H9 (cell line): Measurements from ENCODE around the gene HAUS2. TPM values are rescaled to one million over a fixed set of nuclear protein-coding genes. Genes with fewer than 3 reads are reported as not detected.

Experiments used
- DNase-seq: peaks from one replicate; pipeline ENCODE4 v3.0.0-alpha.2; 2017
- H2AFZ ChIP-seq: one replicate; pipeline ENCODE4 v1.6.1; 2013; ENCODE audit warnings: mild to moderate bottlenecking, low read length, control low read depth, moderate library complexity
- H2AK5ac ChIP-seq: 2 replicates; pipeline ENCODE4 v1.6.1; 2013; ENCODE audit warnings: low read length, control low read depth, mixed read lengths; ENCODE audit not compliant: insufficient read length
- H2BK120ac ChIP-seq: one replicate; pipeline ENCODE4 v1.6.1; 2013; ENCODE audit warnings: low read depth, mild to moderate bottlenecking, low read length, control low read depth, inconsistent platforms; ENCODE audit not compliant: poor library complexity, severe bottlenecking
- H2BK12ac ChIP-seq: 2 replicates; pipeline ENCODE4 v1.6.1; 2013; ENCODE audit warnings: low read length, control low read depth, mixed read lengths, low read depth; ENCODE audit not compliant: insufficient read length
- H2BK15ac ChIP-seq: 2 replicates; pipeline ENCODE4 v1.6.1; 2013; ENCODE audit warnings: low read depth, low read length, control low read depth
- H2BK20ac ChIP-seq: one replicate; pipeline ENCODE4 v1.6.1; 2013; ENCODE audit warnings: low read depth, mild to moderate bottlenecking, low read length, control low read depth, inconsistent platforms; ENCODE audit not compliant: poor library complexity, severe bottlenecking
- H2BK5ac ChIP-seq: 2 replicates; pipeline ENCODE4 v1.6.1; 2013; ENCODE audit warnings: low read length, control low read depth, mixed read lengths; ENCODE audit not compliant: insufficient read length
- H3K14ac ChIP-seq: 2 replicates; pipeline ENCODE4 v1.6.1; 2013; ENCODE audit warnings: low read length, control low read depth; ENCODE audit not compliant: insufficient read depth
- H3K18ac ChIP-seq: 2 replicates; pipeline ENCODE4 v1.6.1; 2013; ENCODE audit warnings: low read depth, mild to moderate bottlenecking, mixed read lengths, low read length, control low read depth; ENCODE audit not compliant: insufficient read length
- H3K23ac ChIP-seq: 2 replicates; pipeline ENCODE4 v1.6.1; 2013; ENCODE audit warnings: low read length, control low read depth, mixed read lengths, low read depth; ENCODE audit not compliant: insufficient read length
- H3K23me2 ChIP-seq: 2 replicates; pipeline ENCODE4 v1.6.1; 2013; ENCODE audit warnings: low read depth, mild to moderate bottlenecking, mixed read lengths, low read length, control low read depth; ENCODE audit not compliant: insufficient read length, poor library complexity, severe bottlenecking
- H3K27ac ChIP-seq: 2 replicates; pipeline ENCODE4 v1.5.1; 2013; ENCODE audit warnings: low read length, control low read depth, mixed read lengths, low read depth; ENCODE audit not compliant: insufficient read length
- H3K27me3 ChIP-seq: 2 replicates; pipeline ENCODE4 v1.6.1; 2013; ENCODE audit warnings: low read length, control low read depth, inconsistent platforms; ENCODE audit not compliant: insufficient read depth
- H3K4ac ChIP-seq: 2 replicates; pipeline ENCODE4 v1.6.1; 2013; ENCODE audit warnings: low read depth, mild to moderate bottlenecking, control low read depth, inconsistent platforms, low read length, moderate library complexity
- H3K4me1 ChIP-seq: 2 replicates; pipeline ENCODE4 v1.6.1; 2013; ENCODE audit warnings: low read length, control low read depth, inconsistent platforms; ENCODE audit not compliant: insufficient read depth
- H3K4me2 ChIP-seq: 2 replicates; pipeline ENCODE4 v1.6.1; 2013; ENCODE audit warnings: low read length, control low read depth, mixed read lengths; ENCODE audit not compliant: insufficient read length, insufficient read depth
- H3K56ac ChIP-seq: 2 replicates; pipeline ENCODE4 v1.6.1; 2013; ENCODE audit warnings: low read depth, mild to moderate bottlenecking, mixed read lengths, low read length, control low read depth; ENCODE audit not compliant: insufficient read length
- H3K79me1 ChIP-seq: 2 replicates; pipeline ENCODE4 v1.6.1; 2013; ENCODE audit warnings: low read depth, mild to moderate bottlenecking, moderate library complexity, low read length, control low read depth, inconsistent platforms; ENCODE audit not compliant: insufficient read depth, poor library complexity, severe bottlenecking
- H3K79me2 ChIP-seq: 2 replicates; pipeline ENCODE4 v1.6.1; 2013; ENCODE audit warnings: low read length, control low read depth, inconsistent platforms; ENCODE audit not compliant: insufficient read depth
- H3K9ac ChIP-seq: 2 replicates; pipeline ENCODE4 v1.6.1; 2013; ENCODE audit warnings: low read length, control low read depth, mixed read lengths; ENCODE audit not compliant: insufficient read length; ENCODE audit errors: extremely low read depth
- H3K9me3 ChIP-seq: one replicate; pipeline ENCODE4 v1.6.1; 2013; ENCODE audit warnings: low read depth, low read length, inconsistent platforms; ENCODE audit not compliant: control insufficient read depth
- H3T11ph ChIP-seq: one replicate; pipeline ENCODE4 v1.6.1; 2013; ENCODE audit warnings: mild to moderate bottlenecking, low read length, control low read depth, inconsistent platforms
- H4K20me1 ChIP-seq: one replicate; pipeline ENCODE4 v1.6.1; 2013; ENCODE audit not compliant: control insufficient read depth, insufficient read length, insufficient read depth
- H4K5ac ChIP-seq: 2 replicates; pipeline ENCODE4 v1.6.1; 2013; ENCODE audit warnings: low read depth, mild to moderate bottlenecking, mixed read lengths, low read length, control low read depth; ENCODE audit not compliant: insufficient read length
- H4K8ac ChIP-seq: replicated peaks from 2 replicates; pipeline ENCODE4 v1.6.1; 2013; ENCODE audit warnings: low read length, control low read depth, mixed read lengths, low read depth; ENCODE audit not compliant: insufficient read length
- H4K91ac ChIP-seq: 2 replicates; pipeline ENCODE4 v1.6.1; 2013; ENCODE audit warnings: low read depth, mild to moderate bottlenecking, moderate library complexity, mixed read lengths, low read length, control low read depth; ENCODE audit not compliant: insufficient read length
- H3K27ac Mint-ChIP-seq, 3 experiments: 2 replicates in 2 of 3; 3 replicates in 1 of 3; pipeline ENCODE4 v1.8.0; 2020 to 2021; ENCODE audit warnings: mixed read lengths in 3 of 3, mild to moderate bottlenecking in 1 of 3, moderate library complexity in 1 of 3
- H3K27me3 Mint-ChIP-seq: 2 replicates; pipeline ENCODE4 v1.8.0; 2021; ENCODE audit warnings: low read depth, mild to moderate bottlenecking, moderate library complexity, mixed read lengths
- H3K36me3 Mint-ChIP-seq, 3 experiments: 2 replicates in 2 of 3; 3 replicates in 1 of 3; pipeline ENCODE4 v1.8.0; 2020 to 2021; ENCODE audit warnings: low read depth in 3 of 3, mixed read lengths in 3 of 3; ENCODE audit not compliant: insufficient read depth in 1 of 3
- H3K4me1 Mint-ChIP-seq, 2 experiments: 2 replicates each; pipeline ENCODE4 v1.8.0; 2020; ENCODE audit warnings: mixed read lengths in 2 of 2
- H3K4me3 Mint-ChIP-seq, 2 experiments: 2 replicates in 1 of 2; 3 replicates in 1 of 2; pipeline ENCODE4 v1.8.0; 2020 to 2021; ENCODE audit warnings: mild to moderate bottlenecking in 2 of 2, mixed read lengths in 2 of 2, moderate library complexity in 1 of 2
- H3K9me3 Mint-ChIP-seq, 2 experiments: 2 replicates in 1 of 2; 3 replicates in 1 of 2; pipeline ENCODE4 v1.8.0; 2020; ENCODE audit warnings: mild to moderate bottlenecking in 2 of 2, mixed read lengths in 2 of 2, moderate library complexity in 1 of 2
- WGBS: extraction: QIAGEN DNeasy Blood & Tissue Kit; methylation state at CpG from one replicate; pipeline ENCODE4 v1.1.7; 2013; ENCODE audit warnings: missing lambda C conversion rate, low lambda C conversion rate, mixed read lengths; ENCODE audit not compliant: insufficient read length; ENCODE audit errors: extremely low coverage; 5-methylcytosine and 5-hydroxymethylcytosine counted together
- total RNA-seq: library from RNA; stranded (reverse); gene quantifications from 2 replicates; pipeline ENCODE4 v1.2.1, GENCODE V29; 2021
- TF ChIP-seq, protein P1 (sequence below): fragments of 200-600 bp; sonication (generic); conservative IDR thresholded peaks from 3 replicates; pipeline ENCODE4 v1.8.0; 2021; ENCODE audit warnings: antibody characterized with exemption, mild to moderate bottlenecking

HAUS2 gene
- total RNA-seq, 1 experiment from 2014 or later, result 42.5 TPM

DNA sequence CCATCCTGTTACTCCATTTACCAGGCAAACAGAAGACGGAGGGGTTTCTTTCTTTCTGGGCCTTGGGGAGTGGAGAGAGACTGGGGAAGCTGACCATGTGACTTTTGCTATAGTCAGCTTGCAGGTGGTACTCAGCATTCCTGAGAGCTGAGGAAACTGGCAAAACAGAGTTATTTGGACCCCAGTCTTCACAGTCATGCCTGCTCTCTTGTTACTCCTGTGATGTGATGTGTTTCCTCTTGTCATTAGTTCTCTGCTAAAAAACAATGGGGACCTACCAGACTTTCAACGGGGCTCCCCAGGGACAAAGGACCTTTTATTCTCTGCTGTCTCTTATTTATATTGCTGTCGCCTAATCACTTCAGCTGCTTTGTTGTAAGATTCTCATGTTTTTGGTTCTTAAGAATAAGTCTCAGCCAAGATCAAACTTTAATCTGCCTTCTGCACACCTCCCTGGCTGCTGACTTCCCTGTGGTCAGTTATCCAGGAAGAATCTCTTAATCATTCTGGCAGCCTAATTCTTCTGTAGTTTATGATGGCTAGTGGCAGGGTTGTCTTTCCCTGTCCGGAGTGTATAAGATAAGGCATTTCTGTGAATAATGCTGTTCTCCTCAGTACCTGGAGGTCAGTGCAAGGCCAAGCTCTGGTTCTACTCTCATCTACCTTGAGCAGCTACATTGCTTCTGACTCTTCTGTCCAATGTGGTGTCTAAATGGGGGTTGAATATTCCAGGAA is 35.6 kb downstream of the HAUS2 start:
- no peaks in the 10 kb centered on the region for H3K9me3 ChIP-seq
- no peak overlapping the region for H2BK20ac ChIP-seq
- peak overlapping the region; percentile 38 for H2BK12ac ChIP-seq
- H4K91ac ChIP-seq, result no peak overlapping the region
- no peak overlapping the region for H2AFZ ChIP-seq
- peak overlapping the region in 2 of 3 experiments; percentile 42 to 87; a peak in 5 of 7 replicates for H3K27ac Mint-ChIP-seq
- no peak overlapping the region for H3K9ac ChIP-seq
- peaks cover 0 to 10% (median 0%) of the 10 kb centered on the region in 3 experiments; a peak in 2 of 7 replicates for H3K36me3 Mint-ChIP-seq
- peak overlapping the region in 1 of 2 experiments; percentile 10; a peak in 1 of 5 replicates for H3K4me3 Mint-ChIP-seq
- peaks cover 5% of the 10 kb centered on the region for H3K4me1 ChIP-seq
- H3K27me3 ChIP-seq, result no peaks in the 10 kb centered on the region
- H3K79me1 ChIP-seq, result no peaks in the 10 kb centered on the region
- H3K9me3 Mint-ChIP-seq, result no peaks in the 10 kb centered on the region
- no peaks in the 10 kb centered on the region for H3K79me2 ChIP-seq
- no peak overlapping the region for H3K27ac ChIP-seq
- no CpG with 5 or more reads among the region's 4 CpGs for WGBS
- H2BK120ac ChIP-seq, result no peak overlapping the region
- peak; percentile 39 for DNase-seq
- no peak overlapping the region for H3K14ac ChIP-seq
- no peak overlapping the region for H2BK5ac ChIP-seq
- no peak overlapping the region for H3K18ac ChIP-seq
- H4K8ac ChIP-seq, result no peak overlapping the region
- no peak overlapping the region for H3T11ph ChIP-seq
- no peak overlapping the region for H2BK15ac ChIP-seq
- H3K4ac ChIP-seq, result no peak overlapping the region
- no peak overlapping the region for H4K5ac ChIP-seq
- TF ChIP-seq, protein P1, sequence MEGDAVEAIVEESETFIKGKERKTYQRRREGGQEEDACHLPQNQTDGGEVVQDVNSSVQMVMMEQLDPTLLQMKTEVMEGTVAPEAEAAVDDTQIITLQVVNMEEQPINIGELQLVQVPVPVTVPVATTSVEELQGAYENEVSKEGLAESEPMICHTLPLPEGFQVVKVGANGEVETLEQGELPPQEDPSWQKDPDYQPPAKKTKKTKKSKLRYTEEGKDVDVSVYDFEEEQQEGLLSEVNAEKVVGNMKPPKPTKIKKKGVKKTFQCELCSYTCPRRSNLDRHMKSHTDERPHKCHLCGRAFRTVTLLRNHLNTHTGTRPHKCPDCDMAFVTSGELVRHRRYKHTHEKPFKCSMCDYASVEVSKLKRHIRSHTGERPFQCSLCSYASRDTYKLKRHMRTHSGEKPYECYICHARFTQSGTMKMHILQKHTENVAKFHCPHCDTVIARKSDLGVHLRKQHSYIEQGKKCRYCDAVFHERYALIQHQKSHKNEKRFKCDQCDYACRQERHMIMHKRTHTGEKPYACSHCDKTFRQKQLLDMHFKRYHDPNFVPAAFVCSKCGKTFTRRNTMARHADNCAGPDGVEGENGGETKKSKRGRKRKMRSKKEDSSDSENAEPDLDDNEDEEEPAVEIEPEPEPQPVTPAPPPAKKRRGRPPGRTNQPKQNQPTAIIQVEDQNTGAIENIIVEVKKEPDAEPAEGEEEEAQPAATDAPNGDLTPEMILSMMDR, result no peak
- H3K4me1 Mint-ChIP-seq, result peaks cover 35 to 37% of the 10 kb centered on the region in 2 experiments
- H3K23me2 ChIP-seq, result peaks cover 4% of the 10 kb centered on the region
- no peak overlapping the region for H3K23ac ChIP-seq
- H2AK5ac ChIP-seq, result no peak overlapping the region
- peaks cover 37% of the 10 kb centered on the region for H3K27me3 Mint-ChIP-seq
- no peaks in the 10 kb centered on the region for H4K20me1 ChIP-seq
- no peak overlapping the region for H3K56ac ChIP-seq
- no peak overlapping the region for H3K4me2 ChIP-seq
